ENCODE data around the gene MNX1. TPM values are rescaled to one million over a fixed set of nuclear protein-coding genes. Genes with fewer than 3 reads are reported as not detected.

The MNX1 gene
- total RNA-seq, 4 donors from 2014 or later = not detected

GRCh38 chr7:156989766-156990535 lies 20.5 kb downstream of the MNX1 start:
- no peak for TF ChIP-seq CTCF (IDR thresholded peaks at IDR 0.05)
- DNase-seq (ENCODE audit: low spot score) = no peak
- ATAC-seq (ENCODE audit: low FRiP score) = no peak

- ATAC-seq (ENCODE audit: low FRiP score) (no peak), DNase-seq (ENCODE audit: low spot score) (no peak)
- no peak for TF ChIP-seq CTCF (IDR thresholded peaks at IDR 0.05)
Measured at GRCh38 chr7:156988343-156989185, 21.9 kb downstream of the MNX1 start.

GRCh38 chr7:156986378-156986777 lies 24.1 kb downstream of the MNX1 start:
- no peak for TF ChIP-seq CTCF (IDR thresholded peaks at IDR 0.05)
- ATAC-seq (ENCODE audit: low FRiP score) = no peak
- no peak for DNase-seq (ENCODE audit: low spot score)

GRCh38 chr7:156985101-156985992 lies 25.1 kb downstream of the MNX1 start:
- ATAC-seq (ENCODE audit: low FRiP score) (no peak), DNase-seq (ENCODE audit: low spot score) (no peak)
- no peak for TF ChIP-seq CTCF (IDR thresholded peaks at IDR 0.05)

GRCh38 chr7:156984174-156984891 lies 26.1 kb downstream of the MNX1 start:
- ATAC-seq (ENCODE audit: low FRiP score) (no peak), DNase-seq (ENCODE audit: low spot score) (no peak)
- no peak for TF ChIP-seq CTCF (IDR thresholded peaks at IDR 0.05)

GRCh38 chr7:156979711-156980110 lies 30.8 kb downstream of the MNX1 start:
- TF ChIP-seq CTCF (IDR thresholded peaks at IDR 0.05) = no peak

More at GRCh38 chr7:156979711-156980110, 30.8 kb downstream of the MNX1 start:
- DNase-seq (ENCODE audit: low spot score) (no peak), ATAC-seq (ENCODE audit: low FRiP score) (no peak)

Measured in omental fat pad (tissue), 4 donors.